ENCODE results near the gene ELAPOR1. TPM values are rescaled to one million over a fixed set of nuclear protein-coding genes. Genes with fewer than 3 reads are reported as not detected.

Gene ELAPOR1
- total RNA-seq, 1 donor from 2014 or later, result 0.26 TPM

- DNase-seq (ENCODE audit: low read depth, low spot score), result no peak
Observed at GRCh38 chr1:109094871-109095270, 19.0 kb upstream of the ELAPOR1 start.

DNA sequence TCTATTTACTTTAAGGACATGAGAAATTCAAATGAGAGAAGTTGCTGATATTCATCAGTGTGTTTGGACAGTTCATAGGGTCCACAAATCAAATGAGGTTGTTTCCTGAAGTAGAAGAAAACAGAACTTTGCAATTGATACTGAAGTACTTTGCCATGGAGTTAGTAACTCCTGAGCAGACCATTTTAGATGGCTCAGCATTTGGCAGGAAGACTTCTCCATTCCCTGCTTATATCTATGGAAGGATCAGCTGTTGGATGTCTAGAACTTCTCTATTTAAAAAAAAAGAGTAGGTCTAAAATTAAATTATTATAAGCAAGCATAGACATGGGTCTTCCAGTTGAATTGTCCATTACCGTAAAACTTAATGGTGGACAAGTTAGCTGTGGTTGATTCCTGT lies 18.3 kb upstream of the ELAPOR1 start:
- DNase-seq (ENCODE audit: low read depth, low spot score), result no peak

GRCh38 chr1:109096120-109096519 lies 17.8 kb upstream of the ELAPOR1 start:
- DNase-seq (ENCODE audit: low read depth, low spot score), result no peak

DNA sequence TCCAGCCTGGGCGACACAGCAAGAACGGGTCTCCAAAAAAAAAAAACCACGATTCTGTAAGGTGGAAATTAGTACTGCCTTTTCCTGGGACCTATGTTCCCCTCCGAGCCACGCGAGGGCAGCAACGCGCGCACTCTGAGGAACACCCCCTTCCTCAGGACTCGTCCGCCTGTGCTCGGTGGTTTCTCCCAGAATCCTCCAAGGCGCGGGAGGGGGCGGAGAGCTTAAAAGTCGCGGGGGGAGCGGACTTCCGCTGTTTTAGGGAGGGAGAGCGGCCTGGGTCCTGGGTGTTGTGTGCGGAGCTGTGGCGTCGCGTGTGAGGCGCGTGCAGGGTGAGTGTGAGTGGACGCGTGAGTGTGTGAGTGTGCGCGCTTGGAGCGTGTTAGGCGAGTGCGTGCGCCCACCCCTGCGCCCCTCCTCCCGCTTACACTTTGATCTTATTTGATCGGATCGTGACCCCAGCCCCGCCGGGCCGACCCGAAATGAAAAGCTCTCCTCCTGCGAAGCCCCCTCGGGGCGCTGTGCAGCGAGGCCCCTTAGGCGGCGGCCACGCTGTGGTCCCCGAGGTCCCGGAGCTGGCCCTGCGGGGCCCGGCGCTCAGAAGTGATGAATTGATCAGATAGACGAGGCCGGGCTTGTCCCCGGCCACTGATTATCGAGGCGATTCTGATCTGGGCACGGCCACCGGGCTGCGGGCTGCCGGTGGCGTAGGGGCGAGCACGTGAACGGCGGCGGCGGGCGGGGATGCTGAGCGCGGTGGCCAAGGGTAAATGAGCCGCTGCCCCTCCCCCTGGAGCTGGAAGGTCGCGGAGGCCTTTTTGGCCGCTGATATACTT lies 13.8 kb upstream of the ELAPOR1 start:
- peak; percentile 85 for DNase-seq (ENCODE audit: low read depth, low spot score)

DNA sequence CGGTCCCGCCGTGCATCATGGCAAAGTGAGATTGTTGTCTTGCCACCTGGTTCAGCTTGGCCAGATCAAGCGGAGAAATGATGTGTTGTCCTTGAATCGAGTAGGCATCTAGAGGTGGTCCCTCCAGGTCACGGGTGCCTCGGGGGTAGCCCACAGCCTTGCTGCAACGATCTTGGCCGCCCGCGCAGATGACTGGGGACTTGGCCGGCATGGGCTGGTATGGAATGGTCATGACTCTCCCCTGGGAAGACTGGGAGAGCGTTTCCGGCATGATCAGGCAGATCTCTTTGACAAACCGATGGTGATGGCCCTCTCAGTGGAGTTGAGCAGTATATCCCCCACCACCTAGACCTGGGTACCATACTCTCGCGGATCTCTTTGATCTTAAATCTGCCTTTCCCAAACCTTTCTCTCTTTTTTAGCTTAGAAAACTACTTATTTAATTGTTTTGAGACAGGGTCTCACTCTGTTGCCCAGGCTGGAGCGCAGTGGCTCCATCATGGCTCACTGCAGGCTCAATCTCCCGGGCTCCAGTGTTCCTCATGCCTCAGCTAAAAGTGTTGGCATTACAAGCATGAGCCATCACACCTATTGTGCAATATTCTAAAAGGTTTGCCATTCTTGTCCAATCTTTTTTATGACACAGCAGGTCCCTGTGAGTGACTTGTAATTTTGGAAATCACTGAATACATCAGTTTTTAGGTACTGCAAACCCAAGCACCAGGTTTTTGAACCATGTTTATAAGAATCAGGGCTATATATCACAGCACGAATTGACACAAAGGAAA lies 9.4 kb upstream of the ELAPOR1 start:
- no peak for DNase-seq (ENCODE audit: low read depth, low spot score)

GRCh38 chr1:109105881-109106280 lies 8.0 kb upstream of the ELAPOR1 start:
- DNase-seq (ENCODE audit: low read depth, low spot score), result no peak

DNA sequence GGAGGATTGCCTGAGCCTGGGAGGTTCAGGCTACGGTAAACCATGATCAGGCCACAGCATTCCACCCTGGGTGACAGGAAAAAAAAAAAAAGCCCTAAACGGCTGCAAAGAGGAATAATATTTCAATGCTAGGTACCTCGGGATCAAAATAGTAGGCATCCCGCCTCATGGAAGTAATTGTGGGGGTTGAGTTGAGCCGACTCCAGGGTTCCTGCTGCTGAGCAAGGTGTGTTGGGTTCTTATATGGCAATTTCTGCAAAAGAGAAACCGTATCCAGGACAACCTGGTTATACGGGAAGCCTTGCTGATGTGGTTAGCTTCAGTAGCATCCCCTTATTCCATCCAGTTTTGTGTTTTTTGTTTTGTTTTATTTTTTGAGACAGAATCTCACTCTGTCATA lies 6.1 kb upstream of the ELAPOR1 start:
- DNase-seq (ENCODE audit: low read depth, low spot score), result no peak

DNA sequence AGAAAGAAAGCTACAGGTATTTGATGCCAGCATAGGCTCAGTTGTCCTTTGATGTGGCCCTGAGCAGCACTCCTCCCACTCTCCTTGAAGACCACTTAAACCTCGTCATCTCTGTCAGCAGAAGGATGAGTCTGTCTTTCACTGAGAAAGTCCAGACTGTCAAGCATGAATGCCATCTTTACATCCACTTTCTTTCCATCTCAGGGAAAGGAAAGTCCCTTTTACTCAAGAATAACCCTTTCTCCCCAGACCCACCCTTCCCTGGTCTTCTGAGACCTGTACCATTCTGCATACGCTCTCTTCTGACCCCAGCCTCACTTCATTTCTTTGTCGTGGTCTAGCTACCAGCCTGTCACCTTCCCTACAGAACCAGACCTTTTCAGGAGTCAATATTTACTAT lies 4.0 kb upstream of the ELAPOR1 start:
- DNase-seq (ENCODE audit: low read depth, low spot score), result no peak

DNA sequence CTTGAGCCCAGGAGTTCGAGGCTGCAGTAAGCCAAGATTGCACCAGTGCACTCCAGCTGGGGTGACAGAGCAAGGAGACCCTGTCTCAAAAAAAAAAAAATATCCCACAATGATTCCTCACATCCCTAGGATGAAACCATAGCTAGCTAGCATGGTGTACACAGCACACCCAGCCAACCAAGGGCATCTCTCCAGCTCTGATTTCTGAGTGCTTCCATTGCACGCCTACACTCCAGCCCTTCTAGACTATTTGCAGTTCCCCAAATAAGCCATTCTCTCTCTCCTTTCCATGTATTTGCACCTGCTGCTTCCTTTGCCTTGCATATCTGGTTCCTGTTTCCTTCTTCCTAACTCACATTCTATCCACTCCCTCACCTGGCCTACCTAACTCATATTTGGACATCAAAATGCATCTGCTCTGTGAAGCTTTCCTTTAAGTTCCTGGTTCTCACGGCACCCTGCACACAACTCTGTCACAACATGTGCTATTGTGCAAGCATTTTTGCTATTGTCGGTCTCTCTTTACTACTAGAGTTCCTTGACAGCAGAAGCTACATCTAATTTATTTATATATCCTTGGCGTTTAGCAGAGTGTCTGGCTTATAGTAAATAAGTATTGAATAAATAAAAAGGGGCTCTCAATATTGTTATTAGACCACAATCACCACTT lies 2.4 kb upstream of the ELAPOR1 start:
- DNase-seq (ENCODE audit: low read depth, low spot score), result no peak

GRCh38 chr1:109112056-109112651 lies 1.8 kb upstream of the ELAPOR1 start:
- no peak for DNase-seq (ENCODE audit: low read depth, low spot score)

DNA sequence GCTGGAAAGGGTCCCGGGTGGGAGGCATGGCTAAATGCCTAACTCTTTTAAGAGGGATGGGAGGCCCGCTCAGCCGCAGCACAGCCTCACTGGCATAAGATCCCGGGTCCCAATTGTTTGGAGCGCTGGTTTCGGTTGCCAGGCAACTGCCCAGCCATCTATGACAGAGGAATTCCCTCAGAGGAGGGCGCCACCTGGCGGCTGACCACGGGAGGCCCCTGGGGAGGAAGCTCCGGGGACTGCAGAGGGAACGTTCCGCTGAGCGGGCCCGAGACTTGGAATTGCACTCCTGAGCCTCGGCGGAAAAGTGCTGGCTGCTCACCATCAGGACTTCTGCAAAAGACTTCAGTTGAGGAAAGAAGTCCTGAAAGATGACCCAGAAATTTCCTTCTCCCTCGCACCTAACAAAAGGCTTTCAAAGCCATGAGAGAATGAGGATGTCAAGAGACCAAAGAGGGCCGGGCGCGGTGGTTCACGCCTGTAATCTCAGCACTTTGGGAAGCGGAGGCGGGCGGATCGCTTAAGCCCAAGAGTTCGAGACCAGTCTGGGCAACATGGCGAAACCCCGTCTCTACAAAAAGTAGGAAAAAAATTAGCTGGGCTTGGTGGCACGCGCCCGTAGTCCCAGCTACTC lies 1.1 kb upstream of the ELAPOR1 start:
- DNase-seq (ENCODE audit: low read depth, low spot score), result peak; percentile 57

DNA sequence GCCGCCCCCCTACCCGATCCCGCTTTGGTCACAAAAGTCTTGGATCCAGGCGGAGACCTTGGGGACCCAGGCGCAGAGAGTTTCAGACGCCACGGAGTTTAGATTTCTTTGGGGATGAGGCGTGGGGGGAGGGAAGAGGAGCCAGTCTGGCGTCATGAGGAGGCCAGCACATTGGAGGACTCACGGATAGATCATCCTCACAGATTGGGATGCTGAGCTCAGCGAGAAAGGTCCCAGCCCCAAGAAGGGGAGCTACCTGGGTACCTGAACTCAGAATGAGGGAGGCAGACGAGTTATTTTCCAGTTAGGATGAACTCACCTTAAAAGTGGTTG lies 393 bp downstream of the ELAPOR1 start:
- DNase-seq (ENCODE audit: low read depth, low spot score), result no peak

DNA sequence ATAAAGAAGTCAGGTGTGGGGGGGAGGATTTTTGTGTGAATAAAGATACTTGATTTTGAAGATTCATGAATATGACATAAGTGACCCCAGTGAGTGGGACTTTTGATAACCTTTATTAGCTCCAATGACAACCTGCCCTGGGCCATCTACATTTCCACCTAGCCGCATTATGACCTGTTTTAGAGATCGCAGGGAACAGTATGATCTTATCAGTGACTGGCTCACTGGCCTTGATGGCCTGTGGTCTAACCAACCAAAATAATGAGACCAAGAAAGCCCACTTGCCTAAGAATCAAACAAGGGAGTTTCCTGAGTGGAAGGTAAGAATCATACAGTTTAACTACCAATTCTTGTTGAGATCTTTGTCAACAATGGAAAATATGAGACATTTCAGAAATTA lies 1.8 kb downstream of the ELAPOR1 start:
- no peak for DNase-seq (ENCODE audit: low read depth, low spot score)

DNA sequence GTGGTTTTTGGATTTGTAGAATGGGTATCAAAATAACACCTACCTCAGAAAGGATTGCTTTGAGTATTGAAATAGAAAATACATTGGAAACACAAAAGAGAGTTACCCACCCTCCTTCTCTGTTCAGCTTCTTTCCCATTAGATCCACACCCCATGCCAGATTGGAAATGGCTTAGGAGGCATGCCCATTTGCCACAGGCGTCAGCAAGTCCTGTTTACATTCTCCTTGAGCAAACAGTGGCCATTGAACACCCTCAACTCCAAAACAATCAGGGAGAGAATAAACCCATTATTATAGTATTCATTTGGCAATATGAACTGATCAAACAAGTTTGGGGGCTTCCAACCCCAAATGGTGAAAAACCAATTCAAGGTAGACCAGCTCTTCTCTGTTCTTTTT lies 2.4 kb downstream of the ELAPOR1 start:
- DNase-seq (ENCODE audit: low read depth, low spot score), result no peak

DNA sequence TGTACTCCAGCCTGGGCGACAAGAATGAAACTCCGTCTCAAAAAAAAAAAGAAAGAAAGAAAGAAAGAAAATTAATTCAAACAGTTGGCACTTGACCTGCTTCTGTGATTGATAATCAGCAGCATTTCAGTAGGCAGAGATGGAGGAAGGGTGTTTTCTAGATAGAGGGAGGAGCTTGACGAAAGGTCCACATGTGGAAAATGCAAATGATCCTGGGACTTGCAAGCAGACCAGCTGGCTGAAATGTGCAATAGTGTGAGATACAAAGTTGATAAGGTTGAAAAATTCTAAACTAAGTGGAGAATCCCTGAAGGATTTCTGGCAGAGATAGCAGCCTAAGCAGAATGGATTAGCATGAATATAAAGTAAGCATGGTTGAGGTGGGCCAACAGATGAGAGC lies 4.2 kb downstream of the ELAPOR1 start:
- DNase-seq (ENCODE audit: low read depth, low spot score), result no peak

DNA sequence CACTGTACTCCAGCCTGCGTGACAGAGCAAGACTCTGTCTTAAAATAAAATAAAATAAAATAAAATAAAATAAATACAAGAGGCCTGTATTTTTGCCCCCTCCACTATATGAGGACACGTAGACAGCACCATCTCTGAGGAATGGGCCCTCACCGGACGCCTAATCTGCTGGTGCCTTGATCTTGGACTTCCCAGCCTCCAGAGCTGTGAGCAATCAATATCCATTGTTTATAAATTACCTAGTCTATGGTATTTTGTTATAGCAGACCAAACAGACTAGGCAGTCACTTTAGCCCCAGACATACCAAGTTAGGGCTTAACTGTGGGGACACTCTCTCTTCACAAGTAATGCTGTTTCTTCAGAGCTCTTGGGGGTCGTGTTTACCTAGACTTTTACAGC lies 6.4 kb downstream of the ELAPOR1 start:
- DNase-seq (ENCODE audit: low read depth, low spot score), result no peak

- DNase-seq (ENCODE audit: low read depth, low spot score), result no peak
Observed at GRCh38 chr1:109131059-109131458, 17.1 kb downstream of the ELAPOR1 start.

DNA sequence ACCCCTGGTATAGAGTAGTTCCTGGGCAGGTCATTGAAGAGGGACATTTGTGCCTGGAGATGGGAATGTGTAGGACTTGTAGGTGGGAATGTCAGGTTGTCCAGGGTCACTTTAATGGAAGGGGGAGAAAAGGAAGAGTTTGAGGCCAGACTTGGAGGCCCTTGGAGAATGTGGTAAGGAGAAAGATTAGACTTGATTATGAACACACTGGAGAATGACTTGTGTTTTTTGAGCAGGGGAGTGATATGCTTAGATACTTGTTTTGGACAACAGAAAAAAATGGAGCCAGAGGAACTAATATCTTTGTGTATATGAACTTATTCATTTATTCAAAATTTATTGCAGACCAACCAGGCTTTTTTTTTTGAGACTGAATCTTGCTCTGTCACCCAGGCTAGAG lies 17.9 kb downstream of the ELAPOR1 start:
- DNase-seq (ENCODE audit: low read depth, low spot score), result no peak

GRCh38 chr1:109133002-109133706 lies 19.2 kb downstream of the ELAPOR1 start:
- DNase-seq (ENCODE audit: low read depth, low spot score), result no peak

DNA sequence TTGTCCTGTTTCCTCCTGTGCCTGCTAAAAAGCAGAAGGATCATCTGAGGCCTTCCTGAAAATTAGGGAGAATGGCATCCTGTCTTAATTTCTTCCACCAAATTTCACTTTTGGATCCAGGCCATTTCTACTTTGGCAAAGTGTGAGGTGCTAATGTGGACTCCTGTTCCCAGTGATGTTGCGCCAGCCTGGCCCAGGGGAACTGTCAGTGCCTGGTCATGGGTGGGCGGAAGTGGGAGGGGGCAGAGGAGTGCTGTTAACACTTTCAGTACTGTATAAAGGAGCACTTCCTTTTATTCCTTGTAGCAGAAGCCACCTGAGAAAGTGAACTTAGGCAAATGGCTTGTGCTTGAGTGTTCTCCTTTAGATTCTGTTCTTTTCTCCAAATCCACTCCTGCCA lies 19.9 kb downstream of the ELAPOR1 start:
- no peak for DNase-seq (ENCODE audit: low read depth, low spot score)

GRCh38 chr1:109134423-109134822 lies 20.5 kb downstream of the ELAPOR1 start:
- DNase-seq (ENCODE audit: low read depth, low spot score), result no peak
